IMR-90 (cell line): ENCODE measurements around the gene ARHGAP45.

Experiments
- BHLHE40 ChIP-seq: fragments of 150-350 bp; IDR thresholded peaks from 2 replicates; pipeline ENCODE4 v1.6.1; 2016; ENCODE audit warnings: mild to moderate bottlenecking, low read depth, low read length
- CEBPB ChIP-seq: IDR thresholded peaks from 2 replicates; pipeline ENCODE4 v1.6.1; 2012; ENCODE audit warnings: low read depth, low read length, improper control_type of control experiment
- CHD1 ChIP-seq: IDR thresholded peaks from 2 replicates; pipeline ENCODE4 v1.6.1; 2012; ENCODE audit warnings: low read depth, low read length, improper control_type of control experiment
- FOS ChIP-seq: fragments of 150-350 bp; IDR thresholded peaks from 2 replicates; pipeline ENCODE4 v1.6.1; 2016; ENCODE audit warnings: low read depth, low read length
- MAZ ChIP-seq: IDR thresholded peaks from 2 replicates; pipeline ENCODE4 v1.6.1; 2012; ENCODE audit warnings: low read depth, mild to moderate bottlenecking, low read length, improper control_type of control experiment, moderate library complexity, borderline replicate concordance
- MXI1 ChIP-seq: IDR thresholded peaks from 2 replicates; pipeline ENCODE4 v1.6.1; 2012; ENCODE audit warnings: low read depth, mild to moderate bottlenecking, low read length, moderate library complexity, borderline replicate concordance
- POLR2A ChIP-seq: IDR thresholded peaks from 2 replicates; pipeline ENCODE4 v1.6.1; 2012; ENCODE audit warnings: mild to moderate bottlenecking, low read depth, low read length
- RFX5 ChIP-seq: IDR thresholded peaks from 2 replicates; pipeline ENCODE4 v1.8.0; 2012; ENCODE audit warnings: low read depth, mild to moderate bottlenecking, low read length, moderate library complexity
- TF ChIP-seq, protein P1 (sequence below): conservative IDR thresholded peaks from 2 replicates; pipeline ENCODE4 v1.5.1; 2012; ENCODE audit warnings: mild to moderate bottlenecking, low read depth, low read length, improper control_type of control experiment

DNA sequence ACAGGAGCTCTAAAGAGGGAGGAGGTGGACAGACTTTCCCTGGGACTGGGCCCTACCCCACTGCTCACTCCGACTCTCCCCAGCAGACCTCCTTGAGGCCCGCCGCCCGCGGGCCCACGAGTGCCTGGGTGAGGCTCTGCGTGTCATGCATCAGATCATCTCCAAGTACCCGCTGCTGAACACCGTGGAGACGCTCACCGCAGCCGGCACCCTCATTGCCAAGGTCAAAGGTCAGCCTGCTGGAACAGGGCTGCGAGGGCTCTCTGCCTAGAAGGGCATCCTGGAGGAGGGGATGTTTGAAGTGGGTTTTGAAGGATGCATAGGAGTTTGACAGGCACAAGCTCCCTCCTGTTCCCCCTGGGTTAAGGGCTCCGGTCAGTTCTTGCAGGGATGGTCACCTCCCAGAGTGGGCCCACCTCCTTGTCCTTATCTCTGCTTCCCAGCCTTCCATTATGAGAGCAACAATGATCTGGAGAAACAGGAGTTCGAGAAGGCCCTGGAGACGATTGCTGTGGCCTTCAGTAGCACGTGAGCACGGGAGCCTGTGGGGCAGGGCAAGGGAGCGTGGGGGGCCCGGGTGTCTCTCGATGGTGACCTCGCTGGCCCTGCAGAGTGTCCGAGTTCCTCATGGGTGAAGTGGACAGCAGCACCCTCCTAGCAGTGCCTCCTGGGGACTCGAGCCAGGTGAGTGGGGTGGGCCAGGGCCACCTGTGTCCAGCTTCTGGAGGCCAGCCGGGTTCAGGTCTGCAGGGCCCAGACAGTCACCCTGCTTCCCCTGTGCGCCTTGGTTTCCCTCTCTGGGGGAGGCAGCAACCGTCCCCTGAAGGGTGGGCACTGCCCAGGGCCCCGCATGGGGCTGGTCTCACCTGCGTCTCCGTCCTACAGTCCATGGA lies 6.3 kb downstream of the ARHGAP45 start:
- TF ChIP-seq CEBPB (no peak), BHLHE40 (no peak), CHD1 (no peak), FOS (no peak), MXI1 (no peak), POLR2A (no peak), MAZ (no peak), RFX5 (no peak)
- TF ChIP-seq, protein P1, sequence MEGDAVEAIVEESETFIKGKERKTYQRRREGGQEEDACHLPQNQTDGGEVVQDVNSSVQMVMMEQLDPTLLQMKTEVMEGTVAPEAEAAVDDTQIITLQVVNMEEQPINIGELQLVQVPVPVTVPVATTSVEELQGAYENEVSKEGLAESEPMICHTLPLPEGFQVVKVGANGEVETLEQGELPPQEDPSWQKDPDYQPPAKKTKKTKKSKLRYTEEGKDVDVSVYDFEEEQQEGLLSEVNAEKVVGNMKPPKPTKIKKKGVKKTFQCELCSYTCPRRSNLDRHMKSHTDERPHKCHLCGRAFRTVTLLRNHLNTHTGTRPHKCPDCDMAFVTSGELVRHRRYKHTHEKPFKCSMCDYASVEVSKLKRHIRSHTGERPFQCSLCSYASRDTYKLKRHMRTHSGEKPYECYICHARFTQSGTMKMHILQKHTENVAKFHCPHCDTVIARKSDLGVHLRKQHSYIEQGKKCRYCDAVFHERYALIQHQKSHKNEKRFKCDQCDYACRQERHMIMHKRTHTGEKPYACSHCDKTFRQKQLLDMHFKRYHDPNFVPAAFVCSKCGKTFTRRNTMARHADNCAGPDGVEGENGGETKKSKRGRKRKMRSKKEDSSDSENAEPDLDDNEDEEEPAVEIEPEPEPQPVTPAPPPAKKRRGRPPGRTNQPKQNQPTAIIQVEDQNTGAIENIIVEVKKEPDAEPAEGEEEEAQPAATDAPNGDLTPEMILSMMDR, result no peak
